ENCODE data around the gene MEX3D. TPM values are rescaled to one million over a fixed set of nuclear protein-coding genes. Genes with fewer than 3 reads are reported as not detected.
A peak's percentile ranks its signal among the peaks of the same experiment; 100 is the strongest.

The MEX3D gene
- total RNA-seq, 1 donor from 2014 or later = 15.9 TPM

DNA sequence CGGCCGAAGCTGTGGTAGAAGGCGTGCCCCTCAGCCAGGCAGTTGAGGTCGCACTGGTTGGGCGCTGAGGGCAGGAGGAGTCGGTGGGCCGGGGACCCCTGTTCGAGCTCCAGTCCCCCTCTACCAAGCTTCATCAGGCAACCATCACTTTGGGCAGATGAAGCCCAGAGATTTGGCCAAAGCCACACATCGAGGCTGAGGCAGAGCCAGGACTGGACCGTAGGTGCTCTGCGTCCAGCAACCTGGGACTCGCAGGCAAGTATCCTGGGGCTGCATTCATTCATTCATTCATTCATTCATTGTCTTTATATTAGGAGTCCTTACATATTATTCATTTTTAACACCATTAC lies 59.6 kb downstream of the MEX3D start:
- intact Hi-C loops (cut with micrococcal nuclease) = loop anchor here (2.0 kb wide), 1 partner anchor 18 kb away; the partner anchor contains the start of genes PCSK4 and REEP6
- H3K4me1 Mint-ChIP-seq = peaks cover 7% of the 10 kb centered on the region
- H3K27me3 Mint-ChIP-seq = peaks cover 22% of the 10 kb centered on the region
- peaks cover 5% of the 10 kb centered on the region for H3K9me3 Mint-ChIP-seq
- DNase-seq = no peak
- H3K36me3 Mint-ChIP-seq (ENCODE audit: low read depth) = peaks cover 2% of the 10 kb centered on the region
- peak overlapping the region; percentile 37 for H3K4me3 Mint-ChIP-seq
- H3K27ac Mint-ChIP-seq = no peak overlapping the region

- Mint-ChIP-seq H3K4me1 (peaks cover 7% of the 10 kb centered on the region), H3K4me3 (peak overlapping the region; percentile 87), H3K27me3 (peaks cover 22% of the 10 kb centered on the region), H3K9me3 (peaks cover 5% of the 10 kb centered on the region), H3K27ac (peak overlapping the region; percentile 88), H3K36me3 (ENCODE audit: low read depth) (peaks cover 2% of the 10 kb centered on the region)
- peak; percentile 95 for DNase-seq
- intact Hi-C loops (cut with micrococcal nuclease) = loop anchor here (2.0 kb wide), 1 partner anchor 17 kb away; the partner anchor contains the start of genes PCSK4 and REEP6
These were observed 60.2 kb downstream of the MEX3D start for GRCh38 chr19:1507763-1508506.

GRCh38 chr19:1507192-1507660 lies 60.9 kb downstream of the MEX3D start:
- Mint-ChIP-seq H3K36me3 (ENCODE audit: low read depth) (peaks cover 2% of the 10 kb centered on the region), H3K9me3 (peaks cover 5% of the 10 kb centered on the region), H3K27ac (no peak overlapping the region), H3K27me3 (peaks cover 25% of the 10 kb centered on the region), H3K4me3 (no peak overlapping the region), H3K4me1 (peaks cover 8% of the 10 kb centered on the region)
- intact Hi-C loops (cut with micrococcal nuclease) = no loop called here
- DNase-seq = no peak

DNA sequence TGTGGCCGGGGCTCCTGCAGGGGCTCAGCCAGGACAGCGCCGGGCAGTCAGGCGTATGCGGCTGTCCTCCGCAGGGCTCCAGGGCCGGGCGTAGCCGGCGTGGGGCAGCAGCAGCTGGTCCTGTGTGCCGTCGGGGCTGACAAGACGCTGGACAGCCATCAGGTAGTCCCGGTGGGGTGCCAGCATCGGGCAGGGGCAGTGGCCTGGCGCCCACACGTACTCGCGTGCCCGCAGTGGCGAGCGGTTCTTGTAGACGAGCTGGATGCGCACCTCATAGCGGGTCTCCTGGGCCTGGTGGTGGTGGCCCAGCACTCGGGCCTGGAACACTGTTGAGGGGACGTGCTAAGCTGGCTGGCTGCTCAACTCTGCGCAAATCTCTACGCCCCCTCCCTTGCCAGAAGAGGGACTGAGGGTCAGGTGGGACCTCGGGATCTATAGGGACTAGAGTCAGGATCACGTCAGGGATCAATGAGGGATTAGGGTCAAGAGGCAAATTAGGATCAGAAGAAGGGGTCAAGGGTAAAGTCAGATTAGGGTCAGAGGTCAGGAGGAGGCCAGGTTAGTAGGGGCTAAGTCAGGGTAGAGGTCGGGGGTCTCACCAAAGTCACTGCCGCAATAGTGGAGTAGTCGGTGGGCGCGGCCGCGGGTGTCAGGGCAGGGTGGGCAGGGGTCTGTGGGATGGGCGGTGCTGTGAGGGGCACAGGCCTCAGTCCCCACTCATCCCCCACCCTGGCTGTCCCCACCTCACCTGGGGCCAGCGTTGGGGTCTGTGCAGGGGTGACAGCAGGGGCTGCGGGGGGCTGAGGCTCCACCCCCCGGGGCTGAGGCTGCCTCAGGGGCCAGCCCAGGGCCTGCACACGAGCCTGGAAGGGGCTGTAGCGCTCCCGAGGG lies 61.9 kb downstream of the MEX3D start:
- no peak for DNase-seq
- Mint-ChIP-seq H3K4me3 (no peak overlapping the region), H3K4me1 (peaks cover 8% of the 10 kb centered on the region), H3K36me3 (ENCODE audit: low read depth) (peaks cover 2% of the 10 kb centered on the region), H3K9me3 (peaks cover 5% of the 10 kb centered on the region), H3K27ac (no peak overlapping the region), H3K27me3 (peaks cover 24% of the 10 kb centered on the region)
- intact Hi-C loops (cut with micrococcal nuclease) = no loop called here

DNA sequence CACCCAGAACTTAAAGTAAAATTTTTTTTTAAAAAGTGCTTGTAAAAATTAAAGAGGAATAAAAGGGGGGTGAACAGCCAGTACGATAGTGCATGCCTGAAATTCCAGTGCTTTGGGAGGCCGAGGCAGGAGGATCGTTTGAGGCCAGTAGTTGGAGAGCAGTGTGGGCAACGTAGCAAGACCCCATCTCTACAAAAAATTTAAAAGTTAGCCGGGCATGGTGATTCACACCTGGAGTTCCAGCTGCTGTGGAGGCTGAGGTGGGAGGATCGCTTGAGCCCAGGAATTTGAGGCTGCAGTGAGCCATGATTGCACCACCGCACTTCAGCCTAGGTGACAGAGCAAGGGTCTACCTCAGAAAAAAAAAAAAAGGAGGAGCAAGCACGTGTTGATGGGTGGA lies 63.1 kb downstream of the MEX3D start:
- intact Hi-C loops (cut with micrococcal nuclease) = no loop called here
- Mint-ChIP-seq H3K9me3 (peaks cover 5% of the 10 kb centered on the region), H3K27me3 (peaks cover 20% of the 10 kb centered on the region), H3K36me3 (ENCODE audit: low read depth) (peaks cover 2% of the 10 kb centered on the region), H3K4me3 (no peak overlapping the region), H3K27ac (no peak overlapping the region), H3K4me1 (peaks cover 7% of the 10 kb centered on the region)
- no peak for DNase-seq

Other genes with a start within 250 kb of the MEX3D start
- gene NDUFS7, start 184.4 kb downstream of the MEX3D start, total RNA-seq = 108 and 110 TPM in 2 replicates
- gene GAMT, start 166.8 kb downstream of the MEX3D start, total RNA-seq = 28.8 and 32.6 TPM in 2 replicates
- gene DAZAP1, start 160.7 kb downstream of the MEX3D start, total RNA-seq = 299 and 323 TPM in 2 replicates
- gene RPS15, start 129.9 kb downstream of the MEX3D start, total RNA-seq = 1,536 and 1,542 TPM in 2 replicates
- 0.16 and 0.24 TPM in 2 replicates for gene APC2, start 118.2 kb downstream of the MEX3D start, total RNA-seq
- gene C19orf25, start 89.1 kb downstream of the MEX3D start, total RNA-seq = 34.0 and 38.0 TPM in 2 replicates
- gene PCSK4, start 78.0 kb downstream of the MEX3D start, total RNA-seq = 1.0 and 1.6 TPM in 2 replicates
- 1.1 and 1.7 TPM in 2 replicates for gene REEP6, start 77.1 kb downstream of the MEX3D start, total RNA-seq
- 5.4 and 6.6 TPM in 2 replicates for gene ADAMTSL5, start 55.3 kb downstream of the MEX3D start, total RNA-seq
- not detected in 2 replicates for gene PLK5, start 44.2 kb downstream of the MEX3D start, total RNA-seq
- gene MBD3, start 24.5 kb upstream of the MEX3D start, total RNA-seq = 132 and 140 TPM in 2 replicates
- gene UQCR11, start 37.1 kb upstream of the MEX3D start, total RNA-seq = 194 and 195 TPM in 2 replicates
- 147 and 154 TPM in 2 replicates for gene TCF3, start 84.3 kb upstream of the MEX3D start, total RNA-seq
- gene ONECUT3, start 185.2 kb upstream of the MEX3D start, total RNA-seq = not detected in 2 replicates
- gene ATP8B3, start 244.0 kb upstream of the MEX3D start, total RNA-seq = 3.6 and 4.2 TPM in 2 replicates

Measured in activated CD4-positive, alpha-beta T cell treated with anti-CD3 and anti-CD28 coated beads, Interleukin-2, amount 10 ng/mL, durations not matched to agents 24 days and 14 days (primary cell).